GM18868 (cell line): ENCODE data around the gene ZDHHC13.

Source experiments
- ATAC-seq: cut with Tn5 transposase; IDR thresholded peaks from one replicate; pipeline ENCODE4 v1.9.1; 2021; ENCODE audit warnings: mild to moderate bottlenecking, moderate library complexity; ENCODE audit not compliant: unreplicated experiment

The ZDHHC13 gene

GRCh38 chr11:19200410-19201201 lies 83.6 kb downstream of the ZDHHC13 start:
- ATAC-seq, result no peak

- no peak for ATAC-seq
Observed at GRCh38 chr11:19201737-19202605, 85.0 kb downstream of the ZDHHC13 start, which contains the start of gene CSRP3. Gene CSRP3, minus strand, starts transcription at chr11:19201983. Its CDS starts 9,535 bp downstream, at chr11:19192448.

GRCh38 chr11:19204836-19205235 lies 87.9 kb downstream of the ZDHHC13 start:
- no peak for ATAC-seq

GRCh38 chr11:19208181-19208580 lies 91.2 kb downstream of the ZDHHC13 start:
- ATAC-seq, result no peak

- ATAC-seq, result no peak
Observed at GRCh38 chr11:19208959-19209546, 92.1 kb downstream of the ZDHHC13 start.

- ATAC-seq, result no peak
Observed at GRCh38 chr11:19209617-19210370, 92.8 kb downstream of the ZDHHC13 start.

- ATAC-seq, result no peak
Observed at GRCh38 chr11:19216021-19216420, 99.1 kb downstream of the ZDHHC13 start.

GRCh38 chr11:19216709-19217374 lies 99.9 kb downstream of the ZDHHC13 start:
- ATAC-seq, result no peak

- no peak for ATAC-seq
Observed at GRCh38 chr11:19218216-19218615, 101.2 kb downstream of the ZDHHC13 start.

- no peak for ATAC-seq
Observed at GRCh38 chr11:19218786-19219460, 102.0 kb downstream of the ZDHHC13 start.

- ATAC-seq, result no peak
Observed at GRCh38 chr11:19220903-19221724, 104.1 kb downstream of the ZDHHC13 start.

GRCh38 chr11:19225123-19225522 lies 108.2 kb downstream of the ZDHHC13 start:
- no peak for ATAC-seq

- ATAC-seq, result no peak
Observed at GRCh38 chr11:19225581-19225980, 108.6 kb downstream of the ZDHHC13 start.
